ENCODE data around the gene MRPS27.

The MRPS27 gene

DNA sequence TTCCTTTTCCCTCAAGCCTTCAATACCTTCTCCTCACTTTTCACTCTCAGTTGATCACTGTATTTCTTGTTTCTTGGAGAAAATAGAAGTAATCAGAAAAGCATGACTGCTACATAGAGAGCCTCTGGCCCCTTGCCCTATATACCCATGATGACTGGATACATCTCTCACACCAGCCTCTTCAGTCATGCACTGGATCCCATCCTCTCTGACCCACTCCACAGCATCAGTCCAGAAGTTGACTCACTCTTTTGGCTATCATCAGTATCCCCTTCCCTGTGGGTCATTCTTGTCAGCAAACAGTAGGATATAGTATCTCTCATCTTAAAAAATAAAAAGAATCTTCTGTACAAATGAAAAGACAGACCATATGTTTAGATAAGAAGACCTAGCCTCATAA lies 33.0 kb upstream of the MRPS27 start:
- DNase-seq (ENCODE audit: extremely low spot score) = no peak
- TF ChIP-seq, protein P1, sequence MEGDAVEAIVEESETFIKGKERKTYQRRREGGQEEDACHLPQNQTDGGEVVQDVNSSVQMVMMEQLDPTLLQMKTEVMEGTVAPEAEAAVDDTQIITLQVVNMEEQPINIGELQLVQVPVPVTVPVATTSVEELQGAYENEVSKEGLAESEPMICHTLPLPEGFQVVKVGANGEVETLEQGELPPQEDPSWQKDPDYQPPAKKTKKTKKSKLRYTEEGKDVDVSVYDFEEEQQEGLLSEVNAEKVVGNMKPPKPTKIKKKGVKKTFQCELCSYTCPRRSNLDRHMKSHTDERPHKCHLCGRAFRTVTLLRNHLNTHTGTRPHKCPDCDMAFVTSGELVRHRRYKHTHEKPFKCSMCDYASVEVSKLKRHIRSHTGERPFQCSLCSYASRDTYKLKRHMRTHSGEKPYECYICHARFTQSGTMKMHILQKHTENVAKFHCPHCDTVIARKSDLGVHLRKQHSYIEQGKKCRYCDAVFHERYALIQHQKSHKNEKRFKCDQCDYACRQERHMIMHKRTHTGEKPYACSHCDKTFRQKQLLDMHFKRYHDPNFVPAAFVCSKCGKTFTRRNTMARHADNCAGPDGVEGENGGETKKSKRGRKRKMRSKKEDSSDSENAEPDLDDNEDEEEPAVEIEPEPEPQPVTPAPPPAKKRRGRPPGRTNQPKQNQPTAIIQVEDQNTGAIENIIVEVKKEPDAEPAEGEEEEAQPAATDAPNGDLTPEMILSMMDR (IDR thresholded peaks at IDR 0.05; ENCODE audit: control extremely low read depth, extremely low read depth, low read depth, missing control alignments) = no peak
- ChIA-PET CTCF (interaction anchor here (0.9 to 1.4 kb wide), 4 partner anchors 13 to 72 kb away, joined by 3 to 6 read pairs (median 4); no protein-coding TSS in a partner anchor), POLR2A (no interaction called here)

DNA sequence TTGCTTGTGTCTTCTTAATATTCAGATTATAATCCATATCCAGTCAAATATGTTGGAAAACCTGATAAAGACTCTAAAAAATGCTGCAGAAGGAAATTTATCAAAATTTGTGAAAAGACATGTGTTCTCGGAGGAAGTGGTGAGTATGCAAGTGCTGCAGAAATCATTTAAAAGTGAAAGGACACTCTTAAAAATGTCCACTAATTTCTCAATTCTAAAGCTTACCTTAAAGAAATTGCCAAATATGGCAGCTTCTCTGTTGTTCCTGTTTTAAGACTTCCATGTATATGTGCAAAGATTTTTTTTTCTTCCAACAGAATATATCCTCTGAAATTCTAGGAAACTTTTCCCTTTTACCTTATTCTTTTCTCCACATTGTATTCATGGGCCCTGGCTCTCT lies 32.6 kb upstream of the MRPS27 start:
- ChIA-PET CTCF (interaction anchor here (0.9 kb wide), 1 partner anchor 13 kb away, joined by 3 read pairs; no protein-coding TSS in a partner anchor), POLR2A (no interaction called here)
- TF ChIP-seq, protein P1 (IDR thresholded peaks at IDR 0.05; ENCODE audit: control extremely low read depth, extremely low read depth, low read depth, missing control alignments) = no peak
- no peak for DNase-seq (ENCODE audit: extremely low spot score)

DNA sequence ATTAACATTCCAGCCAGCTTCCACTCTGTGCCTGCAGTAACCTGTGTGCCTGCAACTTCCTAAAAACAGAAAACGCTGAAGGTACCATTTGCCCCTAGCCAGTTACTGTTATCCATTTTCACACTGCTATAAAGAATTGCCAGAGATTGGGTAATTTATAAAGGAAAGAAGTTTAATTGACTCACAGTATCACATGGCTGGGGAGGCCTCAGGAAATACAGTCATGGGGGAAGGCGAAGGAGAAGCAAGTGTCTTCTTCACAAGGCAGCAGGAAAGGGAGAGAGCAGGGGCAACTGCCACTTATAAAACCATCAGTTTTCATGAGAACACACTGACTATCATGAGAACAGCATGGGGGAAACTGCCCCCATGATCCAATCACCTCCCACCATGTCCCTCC lies 31.3 kb upstream of the MRPS27 start:
- TF ChIP-seq, protein P1 (IDR thresholded peaks at IDR 0.05; ENCODE audit: control extremely low read depth, extremely low read depth, low read depth, missing control alignments) = no peak
- DNase-seq (ENCODE audit: extremely low spot score) = no peak
- POLR2A ChIA-PET = no interaction called here
- CTCF ChIA-PET = no interaction called here

DNA sequence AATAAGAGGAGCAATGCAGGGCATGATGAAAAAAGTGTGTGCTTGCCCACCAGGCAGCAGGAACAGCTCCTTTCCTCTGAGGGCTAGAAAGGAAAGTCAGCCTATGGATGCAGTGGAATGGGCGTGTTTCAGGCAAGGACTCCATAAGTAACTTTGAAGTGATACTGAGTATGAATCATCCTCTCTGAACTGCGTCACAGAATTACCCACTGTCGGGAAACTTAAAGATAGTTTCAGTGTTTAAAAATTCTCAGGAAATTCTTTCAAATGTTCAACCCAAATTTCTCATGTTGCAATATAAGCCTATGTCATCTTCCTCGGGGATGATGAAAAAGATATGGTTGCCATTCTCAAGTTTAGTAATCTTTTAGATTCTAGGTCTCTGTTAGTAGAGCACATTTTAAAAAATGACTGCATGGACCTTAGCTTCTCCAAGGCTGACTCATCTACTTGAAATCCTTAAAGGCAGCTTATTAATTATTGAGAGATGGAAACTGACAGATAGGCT lies 27.8 kb upstream of the MRPS27 start:
- ChIA-PET POLR2A (no interaction called here), CTCF (interaction anchor here (1.6 kb wide), 1 partner anchor 10 kb away, joined by 4 read pairs; no protein-coding TSS in a partner anchor)
- TF ChIP-seq, protein P1 (IDR thresholded peaks at IDR 0.05; ENCODE audit: control extremely low read depth, extremely low read depth, low read depth, missing control alignments) = no peak
- no peak for DNase-seq (ENCODE audit: extremely low spot score)

DNA sequence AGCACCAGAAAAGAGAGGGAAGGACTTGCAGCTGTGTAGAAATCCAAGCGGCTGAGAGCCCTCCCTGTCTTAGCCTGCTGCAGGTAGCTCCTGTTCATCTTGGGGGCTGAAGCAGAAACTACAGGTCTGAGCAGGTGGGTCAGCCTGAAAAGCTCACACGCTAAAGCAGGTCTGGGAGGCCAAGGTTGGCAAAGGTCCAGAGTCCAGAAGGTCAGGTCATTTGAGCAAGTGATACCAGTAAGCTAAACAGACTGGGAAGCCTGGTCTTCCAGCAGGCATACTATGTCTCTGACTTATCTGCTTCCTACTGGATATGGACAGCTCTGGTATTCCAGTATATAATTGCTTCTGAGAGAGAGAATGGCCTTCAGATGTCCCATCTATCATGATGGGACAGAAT lies 26.4 kb upstream of the MRPS27 start:
- TF ChIP-seq, protein P1 (IDR thresholded peaks at IDR 0.05; ENCODE audit: control extremely low read depth, extremely low read depth, low read depth, missing control alignments) = no peak
- ChIA-PET POLR2A (no interaction called here), CTCF (interaction anchor here (1.0 to 1.6 kb wide), 4 partner anchors 8 to 58 kb away, joined by 3 to 4 read pairs (median 4); no protein-coding TSS in a partner anchor)
- DNase-seq (ENCODE audit: extremely low spot score) = no peak

DNA sequence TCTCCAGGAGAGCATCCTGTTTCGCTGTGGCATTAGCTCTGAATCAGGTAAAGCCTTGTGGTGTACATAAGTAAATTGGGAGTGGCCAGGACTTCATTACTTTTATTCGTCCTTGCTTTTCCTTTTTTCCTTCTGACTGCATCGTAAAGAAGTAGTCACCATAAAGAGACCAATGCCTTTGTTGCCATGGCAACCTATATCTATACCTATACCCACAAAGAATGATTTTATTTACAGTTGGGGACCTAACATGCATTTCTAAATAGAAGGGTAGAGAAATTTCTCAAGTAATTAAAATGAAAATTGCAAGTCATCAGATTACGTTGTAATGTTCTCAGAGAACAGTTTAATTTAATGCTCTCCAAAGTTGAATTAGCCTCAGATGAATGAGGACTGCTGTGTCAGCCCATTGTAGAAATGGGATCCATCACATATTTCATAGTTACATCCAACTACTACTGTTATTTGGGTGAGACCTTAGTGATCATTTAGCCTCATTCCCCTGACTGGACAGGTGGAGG lies 18.7 kb upstream of the MRPS27 start:
- POLR2A ChIA-PET = no interaction called here
- TF ChIP-seq, protein P1 (IDR thresholded peaks at IDR 0.05; ENCODE audit: control extremely low read depth, extremely low read depth, low read depth, missing control alignments) = no peak
- CTCF ChIA-PET = interaction anchor here (1.0 to 3.5 kb wide), 6 partner anchors 8 to 480 kb away, joined by 3 to 11 read pairs (median 4); partner anchors contain the start of genes MRPS27 and PTCD2
- DNase-seq (ENCODE audit: extremely low spot score) = no peak

Measured in GM10248 (cell line).